K562 (cell line): ENCODE results near the gene CD55. TPM values are rescaled to one million over a fixed set of nuclear protein-coding genes. Genes with fewer than 3 reads are reported as not detected.

Experiments
- ATAC-seq: fragments of 200-7000 bp; cut with Tn5 transposase; 3 replicates; pipeline ENCODE4 v1.9.1; 2020; ENCODE audit warnings: moderate library complexity
- BruUV-seq: library from RNA; stranded (reverse); fragments of 400-500 nt; replicated peaks from 2 replicates; lab custom pipeline; 2021; lab: Mats Ljungman, UMichigan
- CTCF ChIA-PET: fragments of 300-600 bp; formaldehyde crosslinking; extraction: SDS; loops from one replicate; lab custom pipeline; 2021; ENCODE audit warnings: low intra/inter-chr PET ratio; lab: Yijun Ruan, JAX
- POLR2A ChIA-PET: fragments of 300-600, 350-650 bp; sonication (Branson Sonifier 250); formaldehyde crosslinking; extraction: SDS; loops from one replicate; lab custom pipeline; 2021; ENCODE audit warnings: antibody characterized with exemption, inconsistent platforms; lab: Yijun Ruan, JAX
- DNase-seq, 4 experiments: peaks; one replicate each; pipeline versions ENCODE4 v3.0.0 to v3.0.0-alpha.2; 2011 to 2018; ENCODE audit warnings: low spot score in 3 of 4, mixed read lengths in 3 of 4; ENCODE audit errors: extremely low read depth in 1 of 4
- FAIRE-seq: peaks from 2 replicates; lab custom pipeline; 2011; peaks lifted over from hg19 to GRCh38; lab: Jason Lieb, UNC
- H2AFZ ChIP-seq: 2 replicates; pipeline ENCODE4 v1.6.0; 2011; ENCODE audit warnings: low read depth, low read length, control low read depth, inconsistent platforms
- H3K27ac ChIP-seq: fragments of 200-600 bp; 3 replicates; pipeline ENCODE4 v1.8.0; 2011; ENCODE audit warnings: low read depth, mild to moderate bottlenecking, control low read depth, inconsistent platforms, low read length, moderate library complexity, mixed read lengths; ENCODE audit errors: extremely low read depth
- H3K27me3 ChIP-seq, 2 experiments: fragments of 300-600 bp in 1 of 2; 2 replicates in 1 of 2; 3 replicates in 1 of 2; pipeline versions ENCODE4 v1.6.0 to v1.8.0; 2011; ENCODE audit warnings: inconsistent platforms in 2 of 2, low read length in 2 of 2, mild to moderate bottlenecking in 1 of 2, mixed read lengths in 1 of 2, moderate library complexity in 1 of 2; ENCODE audit not compliant: control insufficient read depth in 2 of 2, insufficient read depth in 2 of 2
- H3K36me3 ChIP-seq: fragments of 300-600 bp; 3 replicates; pipeline ENCODE4 v1.8.0; 2011; ENCODE audit warnings: mild to moderate bottlenecking, low read length, inconsistent platforms; ENCODE audit not compliant: control insufficient read depth, insufficient read depth
- H3K4me1 ChIP-seq, 2 experiments: fragments of 200-600 bp in 1 of 2; replicated peaks in 1 of 2; 2 replicates in 1 of 2; 3 replicates in 1 of 2; pipeline versions ENCODE4 v1.5.1 to v1.8.0; 2011; ENCODE audit warnings: inconsistent platforms in 2 of 2, low read length in 2 of 2, mild to moderate bottlenecking in 1 of 2, mixed read lengths in 1 of 2, moderate library complexity in 1 of 2; ENCODE audit not compliant: control insufficient read depth in 2 of 2, insufficient read depth in 2 of 2
- H3K4me2 ChIP-seq: 2 replicates; pipeline ENCODE4 v1.6.1; 2011; ENCODE audit warnings: low read length, control low read depth, inconsistent platforms, mixed read lengths; ENCODE audit not compliant: insufficient read depth
- H3K4me3 ChIP-seq: fragments of 200-600 bp; sonication (generic), shearing (Covaris generic); 2 replicates; pipeline ENCODE4 v1.5.1; 2016; ENCODE audit warnings: control low read depth, inconsistent platforms
- H3K79me2 ChIP-seq: fragments of 200-600 bp; 3 replicates; pipeline ENCODE4 v1.8.0; 2011; ENCODE audit warnings: low read length, inconsistent platforms; ENCODE audit not compliant: control insufficient read depth, insufficient read depth
- H3K9ac ChIP-seq, 2 experiments: 2 replicates each; pipeline versions ENCODE4 v1.6.0 to v1.6.1; 2011; ENCODE audit warnings: low read depth in 2 of 2, low read length in 2 of 2, control low read depth in 1 of 2, inconsistent platforms in 1 of 2, mild to moderate bottlenecking in 1 of 2, mixed read lengths in 1 of 2; ENCODE audit not compliant: insufficient read depth in 1 of 2
- H3K9me1 ChIP-seq: one replicate; pipeline ENCODE4 v1.6.0; 2011; ENCODE audit warnings: inconsistent platforms, mild to moderate bottlenecking, low read length, moderate library complexity; ENCODE audit not compliant: control insufficient read depth, insufficient read depth
- H3K9me3 ChIP-seq: replicated peaks from 2 replicates; pipeline ENCODE4 v1.5.1; 2011; ENCODE audit warnings: low read depth, low read length, inconsistent platforms; ENCODE audit not compliant: control insufficient read depth, insufficient read depth
- H4K20me1 ChIP-seq: replicated peaks from 2 replicates; pipeline ENCODE4 v1.6.1; 2011; ENCODE audit warnings: low read length, inconsistent platforms, mixed read lengths; ENCODE audit not compliant: control insufficient read depth, insufficient read depth
- ASH1L ChIP-seq: fragments of 450-650 bp; IDR thresholded peaks from 2 replicates; pipeline ENCODE4 v1.6.1; 2018; ENCODE audit warnings: borderline replicate concordance, mild to moderate bottlenecking, low read depth; ENCODE audit not compliant: partially characterized antibody
- CBFA2T3 ChIP-seq: fragments of 450-650 bp; IDR thresholded peaks from 2 replicates; pipeline ENCODE4 v1.6.1; 2017
- E4F1 ChIP-seq: fragments of 250-450 bp; sonication (Bioruptor Pico); IDR thresholded peaks from 2 replicates; pipeline ENCODE4 v1.5.0; 2021; ENCODE audit warnings: mild to moderate bottlenecking, borderline replicate concordance
- GABPB2 ChIP-seq: fragments of 250-450 bp; sonication (Bioruptor Pico); conservative IDR thresholded peaks from 2 replicates; pipeline ENCODE4 v1.5.1; 2021; ENCODE audit warnings: mild to moderate bottlenecking
- HDAC1 ChIP-seq, 2 experiments: fragments of 450-650 bp; IDR thresholded peaks; 2 replicates each; pipeline ENCODE4 v1.6.1; 2016 to 2017; ENCODE audit warnings: inconsistent platforms in 1 of 2, mild to moderate bottlenecking in 1 of 2, moderate library complexity in 1 of 2
- HDGF ChIP-seq: fragments of 450-650 bp; IDR thresholded peaks from 2 replicates; pipeline ENCODE4 v1.6.1; 2016
- HOXB6 ChIP-seq: fragments of 250-450 bp; sonication (Bioruptor Pico); IDR thresholded peaks from 2 replicates; pipeline ENCODE4 v1.5.1; 2022; ENCODE audit warnings: mild to moderate bottlenecking, borderline replicate concordance
- MCM5 ChIP-seq: fragments of 450-650 bp; IDR thresholded peaks from 2 replicates; pipeline ENCODE4 v1.6.1; 2016; ENCODE audit warnings: low read depth
- NFIX ChIP-seq: fragments of 250-450 bp; sonication (Bioruptor Pico); IDR thresholded peaks from 2 replicates; pipeline ENCODE4 v1.4.0; 2020; ENCODE audit warnings: low read depth, mild to moderate bottlenecking, moderate library complexity
- PHB2 ChIP-seq: fragments of 450-650 bp; IDR thresholded peaks from 2 replicates; pipeline ENCODE4 v1.6.1; 2017; ENCODE audit warnings: low read depth
- PKNOX1 ChIP-seq: fragments of 450-650 bp; IDR thresholded peaks from 2 replicates; pipeline ENCODE4 v1.6.1; 2016
- SIN3B ChIP-seq: fragments of 450-650 bp; IDR thresholded peaks from 2 replicates; pipeline ENCODE4 v1.6.1; 2017; ENCODE audit warnings: low read depth, mild to moderate bottlenecking, moderate library complexity
- SMAD4 ChIP-seq: fragments of 250-450 bp; sonication (Bioruptor Pico); conservative IDR thresholded peaks from 2 replicates; pipeline ENCODE4 v1.8.0; 2021; ENCODE audit warnings: inconsistent platforms, mild to moderate bottlenecking, moderate library complexity
- SP1 ChIP-seq: sonication (generic); formaldehyde crosslinking; IDR thresholded peaks from 2 replicates; pipeline ENCODE4 v1.8.1; 2022; ENCODE audit warnings: mild to moderate bottlenecking, missing genetic modification reagents
- SP2 ChIP-seq: IDR thresholded peaks from 2 replicates; pipeline ENCODE4 v1.6.1; 2011; ENCODE audit warnings: mild to moderate bottlenecking, low read depth, low read length, moderate library complexity; ENCODE audit not compliant: poor library complexity, severe bottlenecking; ENCODE audit errors: extremely low read depth
- TOE1 ChIP-seq, 2 experiments: fragments of 450-650 bp in 1 of 2; sonication (generic) in 1 of 2; formaldehyde crosslinking in 1 of 2; IDR thresholded peaks; 2 replicates each; pipeline versions ENCODE4 v1.7.1 to v1.8.0; 2016 to 2022; ENCODE audit warnings: borderline replicate concordance in 2 of 2, mild to moderate bottlenecking in 2 of 2, antibody characterized with exemption in 1 of 2, inconsistent platforms in 1 of 2, low read depth in 1 of 2, missing genetic modification reagents in 1 of 2, moderate library complexity in 1 of 2
- ZNF12 ChIP-seq: sonication (generic); formaldehyde crosslinking; IDR thresholded peaks from 2 replicates; pipeline ENCODE4 v1.4.0; 2020; ENCODE audit warnings: mild to moderate bottlenecking, missing genetic modification reagents
- ZNF133 ChIP-seq: fragments of 250-450 bp; sonication (Bioruptor Pico); IDR thresholded peaks from 2 replicates; pipeline ENCODE4 v1.4.0; 2020; ENCODE audit warnings: mild to moderate bottlenecking
- ZNF232 ChIP-seq: sonication (generic); formaldehyde crosslinking; IDR thresholded peaks from 2 replicates; pipeline ENCODE4 v1.8.0; 2022; ENCODE audit warnings: mild to moderate bottlenecking, missing genetic modification reagents
- ZNF445 ChIP-seq: fragments of 250-450 bp; sonication (Bioruptor Pico); IDR thresholded peaks from 2 replicates; pipeline ENCODE4 v1.4.0; 2020; ENCODE audit warnings: low read depth, mild to moderate bottlenecking, moderate library complexity
- WGBS: fragments of 100-300 bp; shearing (Covaris generic); methylation state at CpG from one replicate; pipeline ENCODE4 v1.1.6; 2016; ENCODE audit warnings: low coverage, mixed read lengths; ENCODE audit not compliant: insufficient coverage; ENCODE audit errors: missing lambda C conversion rate; 5-methylcytosine and 5-hydroxymethylcytosine counted together
- in situ Hi-C: fragments of 300-500 bp; cut with MboI; formaldehyde crosslinking; loops from 4 replicates; pipeline ENCODE4 v1.15.0; 2018; ENCODE audit warnings: inconsistent platforms, mixed read lengths
- intact Hi-C: fragments of 100-400 bp; cut with micrococcal nuclease; formaldehyde crosslinking; loops from 2 replicates; pipeline ENCODE4 v1.14.2; 2022
- polyA plus RNA-seq, 8 experiments: library from polyadenylated mRNA; depleted of rRNA in 4 of 8; stranded (reverse) in 5 of 8; unstranded in 3 of 8; fragments of >200 nt; fragmentation: Nextera tagmentation in 2 of 8; fragmentation: Illumina TruSeq in 1 of 8; extraction: Ambion mirVana in 2 of 8; extraction: Trizol in 1 of 8; gene quantifications; 2 replicates each; pipeline versions ENCODE4 v1.2.1 to v1.2.3, GENCODE V29; 2011 to 2014; ENCODE audit warnings: inconsistent platforms in 1 of 8, missing spikeins in 1 of 8
- total RNA-seq, 7 experiments: library from RNA; depleted of rRNA in 6 of 7; stranded (reverse); fragments of >200 nt in 6 of 7; fragmentation: Illumina TruSeq in 2 of 7; extraction: Trizol in 2 of 7; gene quantifications; 2 replicates each; pipeline versions ENCODE4 v1.2.1 to v1.2.3, GENCODE V29; 2011 to 2021; ENCODE audit warnings: low replicate concordance in 1 of 7
- TF ChIP-seq, protein P1 (sequence below): sonication (generic); IDR thresholded peaks from 2 replicates; pipeline ENCODE4 v1.6.1; 2016

The CD55 gene
- total and polyA plus RNA-seq, 9 of the 15 experiments (the other 6 are each of a cell fraction or from before 2014, with no cell fraction given), result 17.7 to 150 (median 97.0) TPM

DNA sequence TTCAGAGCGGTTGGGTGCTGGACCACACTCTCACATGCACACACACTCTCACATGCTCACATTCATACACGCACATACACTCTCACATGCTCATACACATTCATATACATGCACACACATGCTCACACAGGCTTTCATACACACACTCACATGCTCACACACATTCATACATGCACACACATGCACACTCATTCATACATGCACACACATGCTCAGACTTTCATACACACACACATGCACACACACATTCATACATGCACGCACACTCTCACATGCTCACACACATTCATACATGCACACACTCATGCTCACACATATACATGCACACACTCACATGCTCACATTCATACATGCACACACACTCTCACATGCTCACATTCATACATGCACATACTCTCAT, 6.0 kb upstream of the CD55 start:
- intact Hi-C loops (no loop called here), in situ Hi-C loops (no loop called here)
- Histone ChIP-seq H3K79me2 (no peaks in the 10 kb centered on the region), H4K20me1 (no peaks in the 10 kb centered on the region), H3K27me3 (no peaks in the 10 kb centered on the region), H3K36me3 (no peaks in the 10 kb centered on the region), H3K4me3 (no peak overlapping the region), H3K9me1 (peaks cover 4% of the 10 kb centered on the region), H3K4me1 (peaks cover 31 to 55% of the 10 kb centered on the region in 2 experiments), H3K27ac (no peak overlapping the region), H3K9me3 (no peaks in the 10 kb centered on the region), H3K9ac (no peak overlapping the region), H2AFZ (no peak overlapping the region), H3K4me2 (no peak overlapping the region)
- 93% methylated on average over 3 of the region's 3 CpGs for WGBS
- ATAC-seq, result no peak
- CTCF ChIA-PET, result no interaction called here
- FAIRE-seq, result no peak
- DNase-seq, result no peak
- POLR2A ChIA-PET, result no interaction called here
- BruUV-seq, result no TSS peak
- TF ChIP-seq ZNF445 (CRISPR knock-in tag) (no peak), SMAD4 (CRISPR knock-in tag) (no peak), SP2 (no peak), NFIX (CRISPR knock-in tag) (no peak), SIN3B (no peak), TOE1 (IDR thresholded peaks at IDR 0.05; ENCODE audit: borderline replicate concordance) (peak; percentile 31; the same call in 1 of the 2 replicates), TOE1 (CRISPR knock-in tag; IDR thresholded peaks at IDR 0.05; ENCODE audit: borderline replicate concordance, low read depth) (no peak), HOXB6 (CRISPR knock-in tag) (no peak), MCM5 (no peak), HDGF (peak; percentile 79; the same call in 1 of the 2 replicates), ASH1L (peak; percentile 19), ZNF12 (CRISPR knock-in tag) (no peak), ZNF133 (no peak), CBFA2T3 (0 out of 2 replicates have a peak, but pooled peaks have one; percentile 7), E4F1 (CRISPR knock-in tag) (no peak), HDAC1 (IDR thresholded peaks at IDR 0.05) (peak in 1 of 2 experiments; percentile 44; a peak in 1 of 4 replicates), PKNOX1 (no peak), GABPB2 (CRISPR knock-in tag) (no peak), SP1 (CRISPR knock-in tag) (no peak), ZNF232 (CRISPR knock-in tag) (no peak), PHB2 (0 out of 2 replicates have a peak, but pooled peaks have one; percentile 23)
- TF ChIP-seq, protein P1, sequence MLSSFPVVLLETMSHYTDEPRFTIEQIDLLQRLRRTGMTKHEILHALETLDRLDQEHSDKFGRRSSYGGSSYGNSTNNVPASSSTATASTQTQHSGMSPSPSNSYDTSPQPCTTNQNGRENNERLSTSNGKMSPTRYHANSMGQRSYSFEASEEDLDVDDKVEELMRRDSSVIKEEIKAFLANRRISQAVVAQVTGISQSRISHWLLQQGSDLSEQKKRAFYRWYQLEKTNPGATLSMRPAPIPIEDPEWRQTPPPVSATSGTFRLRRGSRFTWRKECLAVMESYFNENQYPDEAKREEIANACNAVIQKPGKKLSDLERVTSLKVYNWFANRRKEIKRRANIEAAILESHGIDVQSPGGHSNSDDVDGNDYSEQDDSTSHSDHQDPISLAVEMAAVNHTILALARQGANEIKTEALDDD, result no peak
